GM21619 (cell line): ENCODE results near the gene FOS.
"Not testable (repeated sequence)": the region's sequence is repeated elsewhere in the genome, so short reads cannot be mapped to it uniquely, and the experiment has no call there.

Source experiments
- ATAC-seq: cut with Tn5 transposase; IDR thresholded peaks from one replicate; pipeline ENCODE4 v1.9.1; 2021; ENCODE audit not compliant: unreplicated experiment

FOS gene

DNA sequence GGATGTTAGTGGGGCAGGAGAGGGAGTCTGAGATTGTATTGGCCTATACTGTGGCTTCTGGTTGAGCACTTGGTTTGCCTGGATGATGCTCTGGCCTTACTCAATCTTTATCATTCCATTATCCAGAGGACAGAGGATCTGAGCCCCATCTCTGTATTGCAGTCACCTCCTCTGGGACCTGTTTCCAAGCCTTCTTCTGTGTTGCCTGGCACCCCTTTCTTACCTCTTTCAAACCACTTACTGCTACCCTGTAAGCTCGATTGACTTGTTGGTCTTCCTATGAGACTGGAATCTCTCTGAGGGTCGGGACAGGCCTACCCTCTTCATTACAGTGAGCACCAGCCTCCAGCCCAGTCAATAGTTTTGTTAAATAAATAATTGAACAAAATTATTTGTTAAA is 3.0 kb upstream of the FOS start:
- ATAC-seq, result no peak

DNA sequence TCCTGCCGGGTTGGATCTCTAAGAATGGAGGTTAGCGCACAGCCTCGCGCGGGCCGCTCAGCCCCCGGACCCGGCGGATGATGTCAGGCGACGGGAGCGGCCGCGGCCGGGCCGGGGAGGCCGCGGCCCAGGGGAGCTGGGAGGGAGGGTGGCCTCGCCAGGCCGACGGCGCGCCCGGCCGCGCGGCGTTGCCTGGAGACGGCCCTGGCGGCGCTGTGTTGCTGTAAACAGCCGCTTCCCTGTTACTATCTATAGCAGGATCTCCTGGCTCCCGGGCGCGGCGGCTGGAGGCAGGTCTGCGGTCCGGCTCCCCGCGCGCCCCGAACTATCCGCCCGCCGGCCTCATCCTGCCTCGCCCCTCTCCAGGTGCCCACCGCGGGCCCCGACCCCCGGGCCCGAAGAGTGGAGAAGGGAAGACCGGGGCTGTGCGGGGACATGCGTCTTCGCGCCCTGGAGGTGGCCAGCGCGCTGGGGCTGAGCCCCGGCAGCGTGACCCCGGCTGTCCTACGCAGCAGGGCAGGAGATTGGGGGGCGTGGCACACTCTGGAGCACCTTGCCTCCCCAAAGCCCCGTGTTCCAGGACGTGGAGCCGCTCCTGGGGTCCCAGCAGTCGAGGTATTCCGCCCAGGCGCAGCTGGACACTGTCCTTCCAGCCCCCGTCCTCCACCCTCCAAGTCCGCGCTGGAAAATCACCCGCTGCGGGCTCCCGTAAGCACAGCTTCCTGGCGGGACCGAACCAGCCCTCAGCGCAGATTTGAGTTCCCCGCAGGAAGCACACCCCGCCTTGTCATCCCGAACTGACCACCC is 1.4 kb upstream of the FOS start:
- no peak for ATAC-seq

DNA sequence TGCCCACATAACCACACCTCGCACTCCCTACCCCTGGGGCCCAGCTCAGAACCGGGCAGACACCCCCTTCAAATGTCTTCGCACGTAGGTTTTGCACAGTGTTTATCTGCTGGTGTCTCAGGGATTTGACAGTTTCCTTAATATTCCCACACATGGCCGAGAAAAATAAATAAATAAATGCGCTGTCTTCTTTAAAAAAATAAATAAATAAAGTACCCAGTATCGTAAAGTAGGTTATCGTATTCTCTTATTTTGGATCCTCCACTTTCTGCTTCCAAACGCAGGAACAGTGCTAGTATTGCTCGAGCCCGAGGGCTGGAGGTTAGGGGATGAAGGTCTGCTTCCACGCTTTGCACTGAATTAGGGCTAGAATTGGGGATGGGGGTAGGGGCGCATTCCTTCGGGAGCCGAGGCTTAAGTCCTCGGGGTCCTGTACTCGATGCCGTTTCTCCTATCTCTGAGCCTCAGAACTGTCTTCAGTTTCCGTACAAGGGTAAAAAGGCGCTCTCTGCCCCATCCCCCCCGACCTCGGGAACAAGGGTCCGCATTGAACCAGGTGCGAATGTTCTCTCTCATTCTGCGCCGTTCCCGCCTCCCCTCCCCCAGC is 710 bp upstream of the FOS start:
- ATAC-seq, result no peak

DNA sequence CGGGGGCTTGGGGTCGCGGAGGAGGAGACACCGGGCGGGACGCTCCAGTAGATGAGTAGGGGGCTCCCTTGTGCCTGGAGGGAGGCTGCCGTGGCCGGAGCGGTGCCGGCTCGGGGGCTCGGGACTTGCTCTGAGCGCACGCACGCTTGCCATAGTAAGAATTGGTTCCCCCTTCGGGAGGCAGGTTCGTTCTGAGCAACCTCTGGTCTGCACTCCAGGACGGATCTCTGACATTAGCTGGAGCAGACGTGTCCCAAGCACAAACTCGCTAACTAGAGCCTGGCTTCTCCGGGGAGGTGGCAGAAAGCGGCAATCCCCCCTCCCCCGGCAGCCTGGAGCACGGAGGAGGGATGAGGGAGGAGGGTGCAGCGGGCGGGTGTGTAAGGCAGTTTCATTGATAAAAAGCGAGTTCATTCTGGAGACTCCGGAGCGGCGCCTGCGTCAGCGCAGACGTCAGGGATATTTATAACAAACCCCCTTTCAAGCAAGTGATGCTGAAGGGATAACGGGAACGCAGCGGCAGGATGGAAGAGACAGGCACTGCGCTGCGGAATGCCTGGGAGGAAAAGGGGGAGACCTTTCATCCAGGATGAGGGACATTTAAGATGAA is 630 bp downstream of the FOS start:
- ATAC-seq, result peak; percentile 4

DNA sequence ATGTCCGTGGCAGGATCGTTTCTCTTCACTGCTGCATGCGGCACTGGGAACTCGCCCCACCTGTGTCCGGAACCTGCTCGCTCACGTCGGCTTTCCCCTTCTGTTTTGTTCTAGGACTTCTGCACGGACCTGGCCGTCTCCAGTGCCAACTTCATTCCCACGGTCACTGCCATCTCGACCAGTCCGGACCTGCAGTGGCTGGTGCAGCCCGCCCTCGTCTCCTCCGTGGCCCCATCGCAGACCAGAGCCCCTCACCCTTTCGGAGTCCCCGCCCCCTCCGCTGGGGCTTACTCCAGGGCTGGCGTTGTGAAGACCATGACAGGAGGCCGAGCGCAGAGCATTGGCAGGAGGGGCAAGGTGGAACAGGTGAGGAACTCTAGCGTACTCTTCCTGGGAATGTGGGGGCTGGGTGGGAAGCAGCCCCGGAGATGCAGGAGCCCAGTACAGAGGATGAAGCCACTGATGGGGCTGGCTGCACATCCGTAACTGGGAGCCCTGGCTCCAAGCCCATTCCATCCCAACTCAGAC is 1.2 kb downstream of the FOS start:
- ATAC-seq, result no peak

DNA sequence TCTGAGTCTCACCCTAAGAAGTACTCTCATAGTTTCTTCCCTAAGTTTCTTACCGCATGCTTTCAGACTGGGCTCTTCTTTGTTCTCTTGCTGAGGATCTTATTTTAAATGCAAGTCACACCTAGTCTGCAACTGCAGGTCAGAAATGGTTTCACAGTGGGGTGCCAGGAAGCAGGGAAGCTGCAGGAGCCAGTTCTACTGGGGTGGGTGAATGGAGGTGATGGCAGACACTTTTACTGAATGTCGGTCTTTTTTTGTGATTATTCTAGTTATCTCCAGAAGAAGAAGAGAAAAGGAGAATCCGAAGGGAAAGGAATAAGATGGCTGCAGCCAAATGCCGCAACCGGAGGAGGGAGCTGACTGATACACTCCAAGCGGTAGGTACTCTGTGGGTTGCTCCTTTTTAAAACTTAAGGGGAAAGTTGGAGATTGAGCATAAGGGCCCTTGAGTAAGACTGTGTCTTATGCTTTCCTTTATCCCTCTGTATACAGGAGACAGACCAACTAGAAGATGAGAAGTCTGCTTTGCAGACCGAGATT is 1.7 kb downstream of the FOS start:
- no peak for ATAC-seq

DNA sequence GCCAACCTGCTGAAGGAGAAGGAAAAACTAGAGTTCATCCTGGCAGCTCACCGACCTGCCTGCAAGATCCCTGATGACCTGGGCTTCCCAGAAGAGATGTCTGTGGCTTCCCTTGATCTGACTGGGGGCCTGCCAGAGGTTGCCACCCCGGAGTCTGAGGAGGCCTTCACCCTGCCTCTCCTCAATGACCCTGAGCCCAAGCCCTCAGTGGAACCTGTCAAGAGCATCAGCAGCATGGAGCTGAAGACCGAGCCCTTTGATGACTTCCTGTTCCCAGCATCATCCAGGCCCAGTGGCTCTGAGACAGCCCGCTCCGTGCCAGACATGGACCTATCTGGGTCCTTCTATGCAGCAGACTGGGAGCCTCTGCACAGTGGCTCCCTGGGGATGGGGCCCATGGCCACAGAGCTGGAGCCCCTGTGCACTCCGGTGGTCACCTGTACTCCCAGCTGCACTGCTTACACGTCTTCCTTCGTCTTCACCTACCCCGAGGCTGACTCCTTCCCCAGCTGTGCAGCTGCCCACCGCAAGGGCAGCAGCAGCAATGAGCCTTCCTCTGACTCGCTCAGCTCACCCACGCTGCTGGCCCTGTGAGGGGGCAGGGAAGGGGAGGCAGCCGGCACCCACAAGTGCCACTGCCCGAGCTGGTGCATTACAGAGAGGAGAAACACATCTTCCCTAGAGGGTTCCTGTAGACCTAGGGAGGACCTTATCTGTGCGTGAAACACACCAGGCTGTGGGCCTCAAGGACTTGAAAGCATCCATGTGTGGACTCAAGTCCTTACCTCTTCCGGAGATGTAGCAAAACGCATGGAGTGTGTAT is 2.4 kb downstream of the FOS start:
- no peak for ATAC-seq

DNA sequence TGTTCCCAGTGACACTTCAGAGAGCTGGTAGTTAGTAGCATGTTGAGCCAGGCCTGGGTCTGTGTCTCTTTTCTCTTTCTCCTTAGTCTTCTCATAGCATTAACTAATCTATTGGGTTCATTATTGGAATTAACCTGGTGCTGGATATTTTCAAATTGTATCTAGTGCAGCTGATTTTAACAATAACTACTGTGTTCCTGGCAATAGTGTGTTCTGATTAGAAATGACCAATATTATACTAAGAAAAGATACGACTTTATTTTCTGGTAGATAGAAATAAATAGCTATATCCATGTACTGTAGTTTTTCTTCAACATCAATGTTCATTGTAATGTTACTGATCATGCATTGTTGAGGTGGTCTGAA is 3.0 kb downstream of the FOS start:
- ATAC-seq, result no peak

DNA sequence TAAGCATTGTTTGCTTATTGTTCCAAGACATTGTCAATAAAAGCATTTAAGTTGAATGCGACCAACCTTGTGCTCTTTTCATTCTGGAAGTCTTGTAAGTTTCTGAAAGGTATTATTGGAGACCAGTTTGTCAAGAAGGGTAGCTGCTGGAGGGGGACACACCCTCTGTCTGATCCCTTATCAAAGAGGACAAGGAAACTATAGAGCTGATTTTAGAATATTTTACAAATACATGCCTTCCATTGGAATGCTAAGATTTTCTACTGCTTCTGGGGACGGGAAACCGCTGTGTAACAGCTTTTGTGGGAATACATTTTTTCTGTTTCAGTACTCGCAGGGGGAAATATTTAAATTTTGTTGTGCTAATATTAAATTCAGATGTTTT is 3.5 kb downstream of the FOS start:
- ATAC-seq, result no peak

DNA sequence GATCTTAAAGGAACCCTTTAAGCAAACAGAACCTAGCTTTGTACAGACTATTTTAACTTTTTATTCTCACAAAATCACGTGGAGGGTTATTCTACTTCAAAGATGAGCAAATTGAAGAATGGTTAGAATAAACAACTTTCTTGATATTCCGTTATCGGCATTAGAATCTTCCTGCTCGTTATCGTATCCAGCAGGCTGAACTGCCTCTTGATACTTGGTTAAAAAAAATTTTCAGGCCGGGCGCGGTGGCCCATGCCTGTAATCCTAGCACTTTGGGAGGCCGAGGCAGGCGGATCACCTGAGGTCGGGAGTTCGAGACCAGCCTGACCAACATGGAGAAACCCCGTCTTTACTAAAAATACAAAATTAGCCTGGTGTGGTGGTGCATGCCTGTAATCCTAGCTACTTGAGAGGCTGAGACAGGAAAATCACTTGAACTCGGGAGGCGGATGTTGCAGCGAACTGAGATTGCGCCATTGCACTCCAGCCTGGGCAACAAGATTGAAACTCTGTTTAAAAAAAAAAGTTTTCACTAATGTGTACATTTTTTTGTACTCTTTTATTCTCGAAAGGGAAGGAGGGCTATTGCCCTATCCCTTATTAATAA is 4.0 kb downstream of the FOS start:
- not testable (repeated sequence) for ATAC-seq

DNA sequence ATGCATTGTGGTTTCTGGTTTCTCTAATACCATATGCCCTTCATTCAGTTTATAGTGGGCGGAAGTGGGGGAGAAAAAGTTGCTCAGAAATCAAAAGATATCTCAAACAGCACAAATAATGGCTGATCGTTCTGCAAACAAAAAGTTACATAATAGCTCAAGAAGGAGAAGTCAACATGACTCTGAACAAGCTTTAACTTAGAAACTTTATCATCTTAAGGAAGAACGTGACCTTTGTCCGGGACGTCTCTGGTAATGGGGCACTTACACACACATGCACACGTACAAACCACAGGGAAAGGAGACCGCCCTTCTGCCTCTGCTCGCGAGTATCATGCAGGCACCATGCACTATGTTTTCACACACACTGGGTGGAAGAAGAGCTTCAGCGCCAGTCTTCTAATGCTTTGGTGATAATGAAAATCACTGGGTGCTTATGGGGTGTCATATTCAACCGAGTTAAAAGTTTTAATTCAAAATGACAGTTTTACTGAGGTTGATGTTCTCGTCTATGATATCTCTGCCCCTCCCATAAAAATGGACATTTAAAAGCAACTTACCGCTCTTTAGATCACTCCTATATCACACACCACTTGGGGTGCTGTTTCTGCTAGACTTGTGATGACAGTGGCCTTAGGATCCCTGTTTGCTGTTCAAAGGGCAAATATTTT is 4.7 kb downstream of the FOS start:
- no peak for ATAC-seq

DNA sequence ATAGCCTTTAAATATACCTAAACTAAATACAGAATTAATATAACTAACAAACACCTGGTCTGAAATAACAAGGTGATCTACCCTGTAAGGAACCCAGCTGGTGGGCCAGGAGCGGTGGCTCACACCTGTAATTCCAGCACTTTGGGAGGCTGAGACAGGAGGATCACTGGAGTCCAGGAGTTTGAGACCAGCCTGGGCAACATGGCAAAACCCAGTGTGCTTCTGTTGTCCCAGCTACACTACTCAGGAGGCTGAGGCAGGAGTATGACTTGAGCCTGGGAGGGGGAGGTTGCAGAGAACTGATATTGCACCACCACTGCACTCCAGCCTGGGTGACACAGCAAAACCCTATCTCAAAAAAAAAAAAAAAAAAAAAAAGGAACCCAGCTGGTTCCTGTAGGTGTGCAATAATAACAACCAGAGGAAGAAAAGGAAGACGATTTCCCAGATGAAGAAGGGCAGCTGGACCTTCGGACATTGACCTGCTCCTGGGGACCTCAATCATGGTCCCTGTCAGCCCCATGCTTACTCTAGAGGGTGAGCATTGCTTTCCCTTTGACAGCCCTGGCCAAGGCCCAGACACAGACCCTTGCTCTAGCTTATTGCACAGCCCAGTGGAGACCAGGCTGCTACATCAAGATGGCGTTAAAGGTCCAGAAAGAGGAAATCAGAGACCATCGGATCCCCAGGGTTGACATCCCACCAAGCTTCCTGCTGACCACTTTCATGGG is 5.4 kb downstream of the FOS start:
- ATAC-seq, result no peak

DNA sequence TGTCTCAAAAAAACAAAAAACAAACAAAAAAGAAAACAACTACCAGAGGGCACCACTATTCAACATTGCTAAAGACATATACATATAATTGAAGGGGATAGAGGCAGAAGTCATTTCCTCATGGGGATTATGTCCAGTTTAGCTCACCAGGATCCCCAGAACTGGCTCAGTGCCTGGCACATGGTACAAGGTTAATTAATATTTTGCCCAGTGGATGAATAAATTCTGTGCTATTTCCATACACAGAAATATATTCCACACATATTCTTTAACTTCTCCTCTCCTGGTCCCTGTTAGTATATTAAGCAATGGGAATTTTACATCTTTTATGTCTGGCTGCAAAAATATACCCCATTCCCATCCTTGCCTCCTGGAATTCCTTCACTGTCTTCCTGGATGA is 6.7 kb downstream of the FOS start:
- ATAC-seq, result no peak

DNA sequence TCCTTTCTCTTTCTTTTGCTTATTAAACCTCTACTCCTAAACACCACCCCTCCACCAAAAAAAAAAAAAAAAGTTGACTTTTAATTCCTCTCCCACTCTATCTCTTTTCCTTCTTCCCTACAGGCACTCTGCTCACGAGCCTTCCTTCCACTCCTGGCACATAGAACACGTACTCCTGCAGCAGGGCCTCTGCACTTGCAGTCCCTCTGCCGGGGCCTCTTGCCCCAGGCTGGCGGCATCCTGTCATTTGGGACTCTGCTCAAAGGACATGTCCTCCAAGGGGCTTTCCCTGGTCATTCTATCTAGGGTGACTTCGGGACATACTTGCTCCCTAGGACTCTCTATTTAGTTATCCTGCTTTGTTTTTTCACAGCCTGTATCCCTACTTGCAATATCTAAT is 7.7 kb downstream of the FOS start:
- ATAC-seq, result no peak

DNA sequence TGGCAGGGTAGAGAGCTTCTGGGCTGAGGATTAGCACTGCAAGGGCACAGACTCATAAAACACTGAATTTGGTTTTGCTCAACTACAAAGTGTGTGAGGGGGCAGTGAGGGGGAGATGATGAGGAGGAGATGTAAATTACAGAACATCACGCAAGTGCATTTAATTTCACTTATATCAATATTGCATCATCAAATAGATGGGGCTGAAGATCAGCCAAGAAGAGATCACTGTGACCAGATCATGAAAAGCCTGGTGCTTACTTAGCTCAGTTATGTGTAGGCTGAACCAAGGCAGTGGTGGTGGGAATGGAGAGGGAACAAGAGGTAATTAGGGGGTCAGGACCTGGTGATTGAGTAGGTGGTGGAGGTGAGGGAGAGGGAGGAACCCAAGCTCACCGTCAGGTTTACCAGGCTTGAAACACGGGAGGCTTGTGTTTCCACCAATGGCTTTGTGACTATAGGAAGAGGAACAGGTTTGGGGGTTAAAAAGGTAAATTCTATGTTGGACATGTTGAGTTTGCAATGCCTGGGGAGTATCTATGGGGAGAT is 11.3 kb downstream of the FOS start:
- no peak for ATAC-seq

DNA sequence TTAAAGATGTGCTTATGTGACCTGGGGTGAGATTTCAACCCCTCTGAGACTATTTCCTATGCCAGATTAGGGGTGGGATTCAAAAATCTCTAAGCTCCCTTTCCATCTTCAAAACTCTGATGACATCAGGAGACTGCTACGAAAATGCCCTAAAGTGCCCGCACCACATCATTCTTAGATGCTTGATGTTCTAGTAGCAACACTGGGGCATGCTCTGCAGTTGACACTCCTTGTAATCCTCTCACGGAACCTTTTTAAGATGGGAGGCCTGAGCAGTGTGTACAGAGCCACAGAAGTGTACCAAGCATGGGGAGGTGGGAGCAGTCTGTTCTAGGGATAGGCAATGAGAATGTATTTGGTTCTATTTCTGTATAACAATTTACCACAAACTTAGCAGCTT is 12.2 kb downstream of the FOS start:
- no peak for ATAC-seq

DNA sequence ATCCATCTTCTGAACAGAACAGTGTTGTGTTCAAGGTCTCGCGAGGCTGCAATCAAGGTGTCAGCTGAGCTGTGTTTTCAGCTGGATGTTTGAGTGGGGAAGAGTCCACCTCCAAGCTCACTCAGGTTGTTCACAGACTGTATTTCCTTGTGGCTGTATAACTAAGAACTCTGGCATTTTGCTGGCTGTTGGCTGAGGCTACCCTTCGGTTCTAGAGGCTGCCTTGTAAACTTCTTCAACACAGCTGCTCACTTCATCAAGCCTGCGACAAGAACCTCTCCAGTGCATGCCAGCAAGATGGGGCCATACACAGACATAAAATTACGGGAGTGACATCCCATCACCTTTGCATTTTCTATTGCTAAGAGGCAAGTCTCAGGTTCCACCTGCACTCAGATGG is 12.7 kb downstream of the FOS start:
- ATAC-seq, result no peak

DNA sequence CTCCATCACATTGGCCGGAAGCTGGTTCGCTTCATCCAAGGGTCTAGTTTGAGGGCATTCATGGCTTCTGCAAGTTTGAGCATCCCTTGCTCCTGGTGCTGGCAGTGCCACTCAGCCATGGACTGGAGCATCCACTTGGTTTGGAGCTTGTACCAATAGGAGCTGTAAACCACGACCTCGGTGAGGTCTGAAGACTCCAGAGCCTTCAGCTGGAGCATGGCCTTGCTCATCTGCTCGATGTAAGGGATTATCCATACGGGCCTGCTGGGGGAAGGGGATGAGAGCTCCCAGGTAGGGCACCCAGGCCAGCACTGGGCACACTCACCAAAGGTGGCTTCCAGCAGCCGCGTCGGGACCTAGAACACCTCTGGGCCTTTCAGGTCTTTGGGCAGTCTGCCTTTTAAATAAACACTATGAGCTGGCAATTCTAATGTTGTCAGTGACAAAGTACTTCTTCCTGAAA is 13.5 kb downstream of the FOS start:
- no peak for ATAC-seq

DNA sequence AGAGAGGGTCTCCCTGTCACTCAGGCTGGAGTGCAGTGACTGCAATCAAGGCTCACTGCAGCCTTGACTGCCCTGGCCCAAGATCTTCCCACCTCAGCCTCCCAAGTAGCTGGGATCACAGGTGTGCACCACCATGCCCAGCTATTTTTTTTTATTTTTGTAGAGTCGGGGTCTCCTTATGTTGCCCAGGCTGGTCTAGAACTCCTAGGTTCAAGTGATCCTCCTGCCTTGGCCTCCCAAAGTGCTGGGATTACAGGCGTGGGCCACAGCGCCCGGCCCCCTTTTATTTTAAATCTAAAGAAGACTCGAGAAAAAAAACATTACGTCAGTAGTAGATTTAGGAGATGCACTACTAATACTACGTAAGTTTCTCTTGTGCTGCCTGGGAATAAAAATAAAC is 14.3 kb downstream of the FOS start:
- ATAC-seq, result no peak
